Effector memory CD8-positive, alpha-beta T cell (primary cell): ENCODE measurements around the gene DLGAP4.

Experiments
- ATAC-seq: fragments of 150-1000 bp; cut with Tn5 transposase; replicated peaks from 2 replicates; pipeline ENCODE4 v1.10.0; 2021; ENCODE audit warnings: mild to moderate bottlenecking, moderate library complexity
- DNase-seq, 3 experiments: peaks; one replicate each; pipeline ENCODE4 v3.0.0; 2021
- H3K27ac Mint-ChIP-seq, 2 donors: one replicate each; pipeline ENCODE4 v1.8.0; 2022; ENCODE audit warnings: mild to moderate bottlenecking in 2 of 2, mixed read lengths in 2 of 2, moderate library complexity in 2 of 2
- H3K27me3 Mint-ChIP-seq, 2 donors: one replicate each; pipeline ENCODE4 v1.8.0; 2022; ENCODE audit warnings: mixed read lengths in 2 of 2
- H3K36me3 Mint-ChIP-seq: one replicate; pipeline ENCODE4 v1.8.0; 2022; ENCODE audit warnings: mild to moderate bottlenecking, moderate library complexity, mixed read lengths; ENCODE audit not compliant: insufficient read depth
- H3K4me1 Mint-ChIP-seq, 2 donors: one replicate each; pipeline ENCODE4 v1.8.0; 2022; ENCODE audit warnings: low read depth in 2 of 2, mixed read lengths in 2 of 2
- H3K4me3 Mint-ChIP-seq, 2 donors: one replicate each; pipeline ENCODE4 v1.8.0; 2022; ENCODE audit warnings: mild to moderate bottlenecking in 2 of 2, mixed read lengths in 2 of 2, moderate library complexity in 2 of 2
- H3K9me3 Mint-ChIP-seq, 2 donors: one replicate each; pipeline ENCODE4 v1.8.0; 2022; ENCODE audit warnings: mixed read lengths in 2 of 2

The DLGAP4 gene

DNA sequence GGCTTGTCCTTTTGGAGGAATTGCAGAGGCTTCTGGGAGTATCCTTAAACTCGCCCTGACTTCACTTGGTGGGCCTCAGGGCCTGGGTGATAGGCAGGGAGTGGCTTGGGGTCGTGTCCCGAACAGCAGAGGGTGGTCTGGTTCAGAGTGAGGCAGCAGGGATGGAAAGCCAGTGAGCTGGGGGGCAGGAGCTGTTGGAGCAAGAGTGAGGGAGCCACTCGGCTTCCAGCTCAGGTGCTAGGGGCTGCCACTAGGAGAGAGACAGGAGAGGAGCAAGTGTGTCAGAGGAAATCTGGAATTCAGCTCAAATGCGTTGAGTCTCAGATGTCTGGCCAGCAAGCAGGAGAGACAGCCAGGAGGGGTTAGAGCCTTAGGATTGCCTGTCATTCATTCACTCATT is 85.8 kb downstream of the DLGAP4 start:
- Mint-ChIP-seq H3K4me1 (peaks cover 0 to 4% of the 10 kb centered on the region in 2 donors), H3K4me3 (no peak overlapping the region), H3K27ac (no peak overlapping the region), H3K36me3 (no peaks in the 10 kb centered on the region), H3K9me3 (no peaks in the 10 kb centered on the region), H3K27me3 (peaks cover 16 to 65% of the 10 kb centered on the region in 2 donors)
- DNase-seq, result no peak
- no peak for ATAC-seq

- peaks cover 4% of the 10 kb centered on the region for H3K36me3 Mint-ChIP-seq
- no peak for DNase-seq
- no peak for ATAC-seq
- H3K4me1 Mint-ChIP-seq, result peaks cover 0 to 4% of the 10 kb centered on the region in 2 donors
- no peak overlapping the region for H3K27ac Mint-ChIP-seq
- H3K4me3 Mint-ChIP-seq, result no peak overlapping the region
- no peaks in the 10 kb centered on the region for H3K9me3 Mint-ChIP-seq
- H3K27me3 Mint-ChIP-seq, result peaks cover 17 to 69% of the 10 kb centered on the region in 2 donors
Observed at GRCh38 chr20:36392989-36393388, 86.8 kb downstream of the DLGAP4 start.

DNA sequence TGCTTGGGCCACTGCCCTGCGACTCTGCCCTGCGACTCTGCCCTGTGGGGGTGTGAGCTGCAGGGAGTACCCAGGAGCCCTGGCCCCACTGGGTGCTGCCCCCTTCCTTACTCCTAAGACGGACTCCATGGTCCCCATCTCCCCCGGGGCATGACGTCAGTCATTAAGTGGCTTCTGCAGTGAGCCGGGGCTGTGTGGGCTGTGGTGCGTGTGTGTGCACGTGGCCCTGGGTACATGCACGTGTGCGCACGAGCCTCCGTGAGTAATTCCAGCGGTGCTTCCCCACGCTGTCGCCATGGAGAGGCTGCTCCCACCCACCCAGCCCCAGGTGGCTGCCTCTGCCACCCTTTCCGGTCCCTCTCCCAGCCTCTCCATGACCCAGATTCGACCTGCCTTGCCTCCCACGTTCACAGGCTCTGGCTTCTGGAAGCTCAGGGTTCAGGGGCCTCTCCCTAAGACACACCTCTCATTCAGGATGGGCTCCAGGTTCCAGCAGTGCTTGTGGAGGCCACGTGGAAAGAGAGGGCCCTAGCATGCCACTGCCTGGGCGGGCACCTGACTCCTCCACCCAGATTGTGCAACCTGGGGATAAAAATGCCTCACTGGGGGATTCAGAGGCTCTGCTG is 88.3 kb downstream of the DLGAP4 start:
- Mint-ChIP-seq H3K27ac (no peak overlapping the region), H3K36me3 (peaks cover 5% of the 10 kb centered on the region), H3K4me3 (no peak overlapping the region), H3K27me3 (peaks cover 27 to 67% of the 10 kb centered on the region in 2 donors), H3K4me1 (peaks cover 0 to 4% of the 10 kb centered on the region in 2 donors), H3K9me3 (no peaks in the 10 kb centered on the region)
- DNase-seq (no peak), ATAC-seq (no peak)

DNA sequence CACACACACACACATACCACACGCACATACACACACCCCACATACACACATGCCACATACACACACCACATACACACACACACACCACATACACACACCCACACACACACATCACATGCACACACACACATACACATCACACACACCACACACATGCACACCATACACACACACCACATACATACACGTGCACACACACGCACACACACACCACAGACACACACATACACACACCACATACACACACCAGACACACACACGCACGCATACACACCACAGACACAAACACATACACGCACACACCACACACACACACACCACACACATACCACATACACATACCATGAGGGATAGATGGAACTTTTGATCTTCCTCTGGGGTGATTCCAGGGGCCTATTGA is 90.2 kb downstream of the DLGAP4 start:
- Mint-ChIP-seq H3K27me3 (peaks cover 38 to 62% of the 10 kb centered on the region in 2 donors), H3K4me1 (peaks cover 0 to 8% of the 10 kb centered on the region in 2 donors), H3K9me3 (no peaks in the 10 kb centered on the region), H3K36me3 (peaks cover 5% of the 10 kb centered on the region), H3K27ac (no peak overlapping the region), H3K4me3 (no peak overlapping the region)
- DNase-seq, result no peak
- no peak for ATAC-seq

GRCh38 chr20:36396847-36397630 is 90.9 kb downstream of the DLGAP4 start:
- no peaks in the 10 kb centered on the region for H3K9me3 Mint-ChIP-seq
- ATAC-seq (no peak), DNase-seq (no peak)
- peaks cover 0 to 8% of the 10 kb centered on the region in 2 donors for H3K4me1 Mint-ChIP-seq
- peaks cover 41 to 62% of the 10 kb centered on the region in 2 donors for H3K27me3 Mint-ChIP-seq
- H3K27ac Mint-ChIP-seq, result no peak overlapping the region
- H3K36me3 Mint-ChIP-seq, result peaks cover 5% of the 10 kb centered on the region
- no peak overlapping the region for H3K4me3 Mint-ChIP-seq

DNA sequence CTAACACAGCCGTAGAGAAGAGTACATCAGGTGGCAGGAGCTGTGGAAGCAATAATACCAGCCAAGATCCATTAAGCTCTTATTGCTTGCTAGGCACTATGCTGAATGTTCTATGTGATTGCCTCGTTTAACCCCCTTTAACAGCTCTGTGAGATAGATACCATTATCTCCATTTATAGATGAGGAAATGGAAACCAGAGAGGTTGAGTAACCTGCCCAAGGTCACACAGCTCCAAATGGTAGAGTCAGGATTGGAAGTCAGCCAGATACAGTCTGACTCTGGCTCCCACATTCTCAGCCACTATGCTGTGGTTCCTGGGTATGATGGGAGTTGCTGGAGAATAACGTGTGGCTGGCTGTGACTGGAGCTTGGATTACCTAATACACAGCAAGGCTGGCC is 92.4 kb downstream of the DLGAP4 start:
- peaks cover 0 to 8% of the 10 kb centered on the region in 2 donors for H3K4me1 Mint-ChIP-seq
- no peak overlapping the region for H3K27ac Mint-ChIP-seq
- H3K36me3 Mint-ChIP-seq, result peaks cover 5% of the 10 kb centered on the region

DNA sequence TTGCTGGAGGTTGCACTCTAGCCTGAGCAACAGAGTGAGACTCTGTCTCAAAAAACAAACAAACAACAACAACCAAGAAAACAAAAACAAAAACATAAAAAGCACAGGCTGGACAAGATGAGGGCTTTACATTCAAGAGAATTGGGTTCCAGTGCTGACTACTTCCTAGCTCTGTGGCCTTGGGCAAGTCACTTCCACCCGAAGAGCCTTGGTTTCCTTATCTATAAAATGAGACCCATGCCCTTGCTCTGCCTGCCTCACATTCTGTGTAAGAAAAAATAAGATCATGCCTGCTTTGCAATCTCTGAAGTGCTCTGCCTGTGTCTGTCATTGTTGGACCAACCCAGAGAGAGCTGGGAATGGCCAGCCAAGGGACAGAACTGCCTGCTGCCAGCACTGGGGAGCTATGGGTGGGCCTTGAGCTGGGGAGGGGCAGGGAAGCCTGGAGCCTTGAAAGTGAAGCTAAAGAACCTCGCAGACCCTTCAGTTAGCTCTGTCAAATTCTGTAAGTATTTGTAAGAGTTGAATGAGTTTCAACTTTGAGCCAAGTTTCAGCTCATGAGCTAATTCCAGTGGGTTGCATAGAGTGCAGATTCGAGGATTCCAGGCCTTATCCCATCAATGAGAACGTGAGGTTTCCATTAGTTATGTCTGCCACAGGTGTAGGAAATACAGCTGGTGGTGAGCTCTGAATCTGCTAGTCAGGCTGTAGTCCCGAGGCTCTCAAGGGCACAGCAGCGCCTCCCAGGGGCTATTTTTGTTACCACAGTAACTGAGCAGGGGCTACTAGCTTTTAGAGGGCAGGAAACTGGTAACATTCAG is 93.2 kb downstream of the DLGAP4 start:
- no peak overlapping the region for H3K4me3 Mint-ChIP-seq
- H3K27ac Mint-ChIP-seq, result no peak overlapping the region
- peaks cover 55 to 66% of the 10 kb centered on the region in 2 donors for H3K27me3 Mint-ChIP-seq

More for the DNA sequence above, 92.4 kb downstream of the DLGAP4 start:
- Mint-ChIP-seq H3K27me3 (peaks cover 51 to 66% of the 10 kb centered on the region in 2 donors), H3K9me3 (no peaks in the 10 kb centered on the region), H3K4me3 (no peak overlapping the region)
- ATAC-seq (no peak), DNase-seq (no peak)

DNA sequence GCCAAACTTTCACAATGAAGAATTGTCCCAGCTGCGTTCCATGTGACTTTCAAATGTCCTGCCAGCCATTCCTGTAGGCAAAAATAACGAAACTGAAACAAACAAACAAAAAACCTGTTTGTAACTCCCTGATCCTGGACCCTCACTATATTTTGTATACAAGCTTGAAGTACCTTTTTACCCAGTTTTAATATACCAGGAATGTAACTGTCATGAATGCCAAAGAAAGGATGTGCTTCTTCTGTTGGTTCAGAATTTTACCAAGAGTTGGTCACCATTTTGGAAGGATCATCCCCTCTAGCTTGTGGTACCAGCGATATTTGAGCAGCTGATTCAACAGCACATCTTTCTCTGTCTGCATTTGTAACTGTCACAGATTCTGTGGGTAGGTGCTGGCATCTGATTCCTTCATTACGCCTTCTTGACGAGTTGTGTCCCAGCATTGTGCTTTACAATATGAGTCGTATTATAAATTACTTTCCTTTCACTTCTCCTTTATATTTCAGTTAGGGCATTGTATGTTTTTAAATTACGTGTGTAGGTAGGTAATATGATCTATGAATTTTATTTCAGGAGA is 93.9 kb downstream of the DLGAP4 start:
- H3K36me3 Mint-ChIP-seq, result peaks cover 5% of the 10 kb centered on the region
- DNase-seq (no peak), ATAC-seq (no peak)
- H3K4me3 Mint-ChIP-seq, result no peak overlapping the region
- H3K4me1 Mint-ChIP-seq, result peaks cover 0 to 8% of the 10 kb centered on the region in 2 donors
- H3K9me3 Mint-ChIP-seq, result no peaks in the 10 kb centered on the region
- H3K27ac Mint-ChIP-seq, result no peak overlapping the region
- H3K27me3 Mint-ChIP-seq, result peaks cover 58 to 66% of the 10 kb centered on the region in 2 donors

More for the DNA sequence above, 93.2 kb downstream of the DLGAP4 start:
- ATAC-seq, result peak; percentile 58
- Mint-ChIP-seq H3K9me3 (no peaks in the 10 kb centered on the region), H3K36me3 (peaks cover 5% of the 10 kb centered on the region), H3K4me1 (peaks cover 0 to 8% of the 10 kb centered on the region in 2 donors)
- peak; percentile 14 to 38 (median 29) for DNase-seq

- H3K36me3 Mint-ChIP-seq, result peaks cover 5% of the 10 kb centered on the region
- ATAC-seq, result no peak
- no peak for DNase-seq
- peaks cover 0 to 8% of the 10 kb centered on the region in 2 donors for H3K4me1 Mint-ChIP-seq
- no peak overlapping the region for H3K4me3 Mint-ChIP-seq
- no peaks in the 10 kb centered on the region for H3K9me3 Mint-ChIP-seq
- H3K27me3 Mint-ChIP-seq, result peaks cover 58 to 70% of the 10 kb centered on the region in 2 donors
- H3K27ac Mint-ChIP-seq, result no peak overlapping the region
Observed at GRCh38 chr20:36400909-36401735, 95.0 kb downstream of the DLGAP4 start.

- no peak overlapping the region for H3K27ac Mint-ChIP-seq
Observed at GRCh38 chr20:36402708-36403107, 96.6 kb downstream of the DLGAP4 start.

GRCh38 chr20:36404435-36404978 is 98.4 kb downstream of the DLGAP4 start:
- no peak for ATAC-seq
- no peaks in the 10 kb centered on the region for H3K36me3 Mint-ChIP-seq
- H3K4me1 Mint-ChIP-seq, result peaks cover 4 to 5% of the 10 kb centered on the region in 2 donors
- no peaks in the 10 kb centered on the region for H3K9me3 Mint-ChIP-seq
- peaks cover 56 to 69% of the 10 kb centered on the region in 2 donors for H3K27me3 Mint-ChIP-seq
- no peak overlapping the region for H3K27ac Mint-ChIP-seq
- no peak overlapping the region for H3K4me3 Mint-ChIP-seq
- no peak for DNase-seq

More at GRCh38 chr20:36402708-36403107, 96.6 kb downstream of the DLGAP4 start:
- DNase-seq (no peak), ATAC-seq (no peak)
- Mint-ChIP-seq H3K36me3 (peaks cover 3% of the 10 kb centered on the region), H3K27me3 (peaks cover 64 to 76% of the 10 kb centered on the region in 2 donors), H3K9me3 (no peaks in the 10 kb centered on the region), H3K4me1 (peaks cover 4% of the 10 kb centered on the region in 2 donors), H3K4me3 (no peak overlapping the region)

DNA sequence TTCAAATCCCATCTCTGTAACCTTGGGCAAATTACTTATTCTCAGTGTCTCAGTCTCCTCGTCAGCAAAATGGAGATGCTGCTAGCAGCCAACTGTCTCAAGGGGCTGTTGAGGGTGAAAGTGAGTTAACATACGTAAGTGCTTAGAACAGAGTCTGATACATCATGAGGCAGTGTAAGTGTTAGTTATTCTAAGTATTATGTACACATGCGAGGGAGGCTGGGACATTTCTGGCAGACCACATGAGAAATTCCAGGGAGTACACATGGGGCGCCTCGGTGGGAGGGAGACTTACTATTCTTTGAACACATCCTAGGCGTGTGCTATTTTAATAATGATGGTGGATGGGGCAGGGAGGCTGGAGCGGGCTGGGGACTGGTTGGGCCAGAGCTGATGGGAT is 99.1 kb downstream of the DLGAP4 start:
- no peak for ATAC-seq

More for the DNA sequence above, 99.1 kb downstream of the DLGAP4 start:
- no peaks in the 10 kb centered on the region for H3K36me3 Mint-ChIP-seq
- H3K27me3 Mint-ChIP-seq, result peaks cover 58 to 71% of the 10 kb centered on the region in 2 donors
- no peak overlapping the region for H3K4me3 Mint-ChIP-seq
- no peaks in the 10 kb centered on the region for H3K9me3 Mint-ChIP-seq
- no peak for DNase-seq
- H3K4me1 Mint-ChIP-seq, result peaks cover 4 to 5% of the 10 kb centered on the region in 2 donors
- no peak overlapping the region for H3K27ac Mint-ChIP-seq
